Stimulated activated CD8-positive, alpha-beta memory T cell treated with anti-CD3 and anti-CD28 coated beads, Interleukin-15, amount 100 ng/mL, for 4 hours (primary cell): Measurements from ENCODE around the gene GRIN2C.

Experiments used
- DNase-seq, 2 donors: peaks; one replicate each; pipeline ENCODE4 v3.0.0-alpha.2; 2020; ENCODE audit warnings: low read depth in 2 of 2

Gene GRIN2C

DNA sequence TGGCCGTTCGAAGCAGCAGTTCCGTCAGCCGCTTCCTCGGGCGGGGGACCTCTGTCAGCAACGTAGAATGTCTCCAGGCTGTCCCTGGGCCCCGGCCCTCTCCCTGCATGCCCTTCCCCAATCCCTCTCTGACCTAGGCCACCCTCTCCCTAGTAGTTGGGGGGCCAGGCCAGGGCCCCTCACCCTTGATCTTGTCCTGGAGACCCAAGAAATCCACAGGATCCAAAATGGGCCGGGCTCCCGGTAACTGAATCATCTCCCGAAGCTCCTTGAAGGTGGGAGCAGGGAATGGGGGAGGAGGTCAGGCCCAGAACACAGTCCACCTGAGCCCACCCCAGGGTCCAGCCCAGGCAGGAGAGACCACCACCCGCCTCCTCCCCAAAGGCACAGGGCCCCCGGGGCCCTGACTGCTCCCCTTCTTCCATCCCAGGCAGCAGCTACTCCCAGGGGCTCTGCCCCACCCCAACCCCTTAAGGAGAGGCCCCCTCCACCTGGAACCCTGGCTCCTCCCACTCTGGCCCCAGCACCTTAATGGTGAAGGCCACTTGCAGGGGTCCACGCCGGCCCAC, 4.7 kb upstream of the GRIN2C start:
- DNase-seq: no peak

DNA sequence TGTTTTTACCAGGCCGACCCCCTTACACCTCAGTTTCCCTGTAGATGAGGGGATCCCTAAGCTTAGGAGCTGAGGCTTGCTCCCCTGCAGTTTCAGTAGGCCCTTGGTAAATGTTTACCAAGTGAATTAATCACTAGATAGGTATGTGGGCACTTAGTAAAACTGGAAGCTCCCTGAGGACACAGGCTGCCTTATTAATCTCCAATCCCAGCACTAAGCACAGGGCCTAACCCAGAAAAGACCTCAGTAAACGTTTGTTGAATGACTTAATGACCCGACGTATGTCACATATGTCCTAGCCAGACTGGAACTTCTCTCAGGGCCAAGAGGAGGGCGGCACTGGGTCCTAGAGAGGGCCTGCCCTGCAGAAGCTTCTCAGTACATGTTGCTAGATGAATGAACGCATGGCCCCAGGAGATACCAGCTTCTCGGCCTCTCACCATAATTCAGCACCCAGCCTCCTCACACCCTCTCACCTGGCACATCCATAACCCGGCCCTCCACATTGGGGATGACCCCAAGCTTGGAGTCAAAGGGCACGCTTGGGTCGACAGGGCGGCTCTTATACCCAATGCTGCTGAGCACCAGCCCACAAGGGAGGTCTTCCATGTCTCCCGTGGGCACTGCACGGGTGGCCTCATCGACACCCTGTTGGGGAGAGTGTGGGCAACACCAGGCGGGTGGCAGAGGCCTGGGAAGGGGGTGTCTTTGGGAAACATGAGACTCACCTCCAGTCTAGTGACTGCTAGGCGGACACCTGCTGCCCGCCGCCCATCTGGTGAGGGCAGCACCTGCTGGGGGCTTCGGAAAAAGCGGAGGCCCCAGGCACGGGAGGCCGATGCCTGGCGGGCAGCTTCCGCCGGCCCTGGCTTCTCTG, 4.0 kb upstream of the GRIN2C start:
- no peak for DNase-seq

DNA sequence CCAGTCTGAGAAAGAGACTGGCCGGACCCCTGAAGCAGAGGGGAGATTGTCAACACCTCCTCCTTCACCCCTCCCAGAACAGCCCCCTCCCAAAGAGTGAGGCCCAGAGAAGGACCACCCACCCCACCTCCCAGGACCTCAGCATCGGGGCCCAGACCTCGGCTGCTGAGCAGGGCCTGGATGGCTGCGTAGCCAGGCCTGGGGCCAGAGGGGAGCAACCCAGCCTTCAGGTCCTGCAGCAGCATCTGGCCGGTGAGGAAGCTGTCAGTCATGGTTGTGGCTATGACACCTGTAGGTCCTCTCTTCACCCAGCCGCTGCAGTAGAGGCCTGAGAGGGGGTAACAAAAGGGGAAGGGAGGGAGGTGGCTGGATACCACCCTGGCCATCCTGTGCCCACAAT, 3.2 kb upstream of the GRIN2C start:
- DNase-seq: no peak

DNA sequence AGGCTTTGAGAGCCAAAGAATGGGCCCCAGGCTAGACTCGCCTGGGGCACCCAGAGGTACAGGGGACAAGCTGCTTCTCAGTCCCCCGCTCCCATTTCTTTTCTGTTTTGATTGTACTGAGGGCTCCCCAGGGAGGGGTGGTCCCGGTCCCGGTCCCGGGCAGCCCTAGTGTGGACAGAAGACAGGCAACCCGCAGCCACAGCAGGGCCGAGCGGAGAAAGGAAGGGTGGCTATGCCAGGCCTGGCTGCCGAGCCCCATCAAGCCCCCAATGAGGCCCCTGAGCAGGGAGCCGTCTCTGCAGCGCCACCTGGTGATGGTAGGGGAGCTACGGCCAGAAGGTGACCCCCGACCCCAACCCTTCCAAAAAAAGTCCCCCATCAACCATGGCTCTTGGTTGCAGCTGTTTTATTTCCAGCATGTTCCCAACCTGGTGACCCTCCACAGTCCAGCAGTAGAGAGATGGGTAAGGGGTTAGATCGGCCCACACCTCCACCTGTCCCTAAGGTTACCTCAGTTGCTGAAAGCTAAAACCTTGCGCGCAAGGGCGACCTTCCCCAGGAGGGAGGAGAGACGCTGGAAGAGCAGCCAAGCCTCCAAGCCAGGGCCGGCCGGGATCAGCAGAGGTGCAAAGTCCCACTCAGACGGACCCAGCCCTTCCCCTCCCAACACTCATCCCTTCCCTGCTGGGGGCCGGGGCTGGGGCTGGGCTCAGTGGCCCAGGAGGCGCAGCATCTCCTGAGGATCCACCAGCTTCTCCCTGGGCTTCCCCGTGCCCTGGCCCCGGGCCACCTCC, 2.6 kb upstream of the GRIN2C start:
- peak; percentile 22 to 41 for DNase-seq

DNA sequence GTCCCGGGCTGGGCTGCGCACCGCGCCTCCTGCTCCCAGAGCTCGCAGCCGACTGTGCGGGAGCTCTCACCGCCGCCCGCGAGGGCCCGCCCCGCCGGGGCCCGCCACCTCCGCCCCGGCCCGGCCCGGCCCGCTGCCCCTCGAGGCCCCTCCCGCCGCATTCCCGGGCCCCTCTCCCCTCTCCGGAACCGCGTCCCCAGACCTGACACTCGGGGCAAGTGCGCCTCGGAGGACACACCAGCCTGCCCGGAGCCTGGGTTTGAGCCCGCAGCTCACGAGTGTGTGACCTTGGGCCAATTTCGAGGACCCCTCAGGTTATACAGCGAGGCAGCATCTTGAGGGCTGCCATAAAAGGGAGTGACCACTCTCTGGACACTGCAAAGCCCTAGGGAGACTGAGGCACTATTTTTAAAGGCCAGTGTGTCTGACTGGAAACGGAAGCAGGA, 2.0 kb upstream of the GRIN2C start:
- DNase-seq: no peak

DNA sequence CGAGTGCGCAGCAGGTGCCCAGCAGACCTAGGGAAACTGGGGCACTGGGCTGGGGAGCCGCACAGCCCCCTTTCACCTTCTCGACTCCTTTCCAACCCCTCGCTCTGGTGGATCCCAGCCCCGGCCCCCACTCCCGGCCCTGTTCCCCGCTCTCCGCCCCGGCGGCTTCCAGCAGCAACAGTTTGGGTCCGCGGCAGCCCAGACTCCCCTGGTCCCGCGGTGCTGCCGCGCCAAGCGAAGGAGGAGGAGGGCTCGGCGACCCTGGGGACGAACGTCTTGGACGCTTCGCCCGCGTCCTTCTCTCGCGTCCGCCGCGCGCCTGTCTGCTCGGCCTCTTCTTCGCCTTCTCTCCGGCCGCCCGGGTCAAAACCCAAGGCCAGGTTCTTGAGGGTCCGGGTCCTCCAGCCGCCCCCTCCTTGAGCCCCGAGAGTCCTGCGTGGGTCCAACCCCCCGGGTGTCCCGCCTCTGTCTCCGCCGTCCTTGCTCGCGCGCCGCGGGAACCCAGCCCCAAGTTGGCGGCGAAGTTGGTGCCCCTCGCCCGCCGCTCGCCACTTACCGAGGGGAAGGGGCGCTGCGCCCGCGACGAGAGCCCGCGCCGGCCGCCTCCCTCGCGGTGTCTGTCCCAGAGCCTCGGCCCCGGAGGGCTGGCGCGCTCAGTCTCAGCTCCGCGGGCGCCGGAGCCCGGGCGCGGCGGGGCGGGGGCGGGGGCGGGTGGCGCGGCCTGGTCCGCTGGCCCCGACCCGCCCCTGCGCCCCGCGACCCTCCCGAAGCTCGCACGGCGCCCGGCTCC, 1.4 kb upstream of the GRIN2C start:
- no peak for DNase-seq

DNA sequence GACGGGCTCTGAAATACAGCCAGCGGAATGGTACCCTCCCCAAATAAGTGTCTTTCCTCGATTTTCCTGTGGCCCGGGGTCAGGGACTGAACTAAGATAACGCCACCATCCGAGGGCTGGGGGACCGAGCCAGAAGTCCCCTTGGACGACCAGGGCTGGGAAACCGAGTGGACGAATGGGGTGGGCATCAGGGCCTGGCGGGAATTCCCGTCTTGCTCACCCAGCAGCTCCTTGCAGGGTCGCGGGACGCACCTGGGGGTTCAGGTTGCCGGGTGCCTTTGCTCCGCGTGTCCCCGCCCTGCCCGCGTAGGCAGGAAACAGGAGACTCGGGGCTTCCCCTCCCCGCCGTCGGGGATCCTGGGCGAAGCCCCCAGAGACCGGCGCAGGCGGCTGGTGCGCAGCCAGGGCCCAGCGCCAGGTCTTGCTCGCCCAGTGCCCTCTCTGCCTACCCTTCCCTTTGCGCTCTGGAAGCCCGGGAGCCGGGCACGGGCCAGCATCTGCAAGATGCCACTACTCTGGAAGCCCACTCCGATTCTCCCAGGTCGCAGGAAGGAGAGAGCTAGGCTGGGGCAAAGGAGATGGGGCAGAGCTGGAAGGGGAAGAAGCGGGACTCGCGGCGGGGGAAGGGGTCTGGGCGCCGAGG, 665 bp upstream of the GRIN2C start:
- no peak for DNase-seq

DNA sequence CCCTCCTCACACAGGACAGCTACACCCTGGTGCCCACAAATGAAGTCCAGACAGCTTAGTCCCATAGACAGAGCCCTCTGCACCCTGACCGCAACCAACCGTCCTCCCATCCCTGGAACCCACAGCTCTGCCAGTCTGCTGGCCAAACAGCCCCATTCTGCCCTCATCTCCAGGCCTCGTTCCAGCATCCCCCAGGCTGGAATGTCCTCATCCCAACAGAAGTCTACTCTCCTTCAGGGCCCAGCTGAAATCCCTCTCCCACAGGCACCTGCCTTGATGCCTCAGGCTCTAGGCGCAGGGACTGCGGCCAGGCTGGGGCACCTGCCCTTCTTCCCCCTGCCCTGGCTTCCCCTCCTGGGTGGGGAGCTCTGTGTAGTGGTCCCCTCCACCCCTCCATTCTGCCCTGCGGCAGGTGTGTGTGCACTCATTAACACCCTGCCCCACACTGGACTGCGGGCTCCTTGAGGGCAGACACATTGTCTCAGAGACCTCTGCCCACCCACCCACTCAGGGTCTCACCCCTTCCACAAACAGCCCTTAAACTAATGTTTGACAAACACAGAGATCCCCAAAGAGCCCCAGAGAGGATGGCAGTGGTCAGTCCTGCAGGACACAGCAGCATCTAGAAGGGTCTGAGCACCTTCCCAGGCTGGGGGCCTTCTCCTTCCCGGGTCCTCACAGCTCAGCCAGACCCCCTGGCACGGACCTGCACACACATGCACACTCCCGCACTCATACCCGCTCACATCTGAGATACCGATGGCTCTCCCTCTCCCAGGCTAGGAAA, 820 bp downstream of the GRIN2C start:
- no peak for DNase-seq

DNA sequence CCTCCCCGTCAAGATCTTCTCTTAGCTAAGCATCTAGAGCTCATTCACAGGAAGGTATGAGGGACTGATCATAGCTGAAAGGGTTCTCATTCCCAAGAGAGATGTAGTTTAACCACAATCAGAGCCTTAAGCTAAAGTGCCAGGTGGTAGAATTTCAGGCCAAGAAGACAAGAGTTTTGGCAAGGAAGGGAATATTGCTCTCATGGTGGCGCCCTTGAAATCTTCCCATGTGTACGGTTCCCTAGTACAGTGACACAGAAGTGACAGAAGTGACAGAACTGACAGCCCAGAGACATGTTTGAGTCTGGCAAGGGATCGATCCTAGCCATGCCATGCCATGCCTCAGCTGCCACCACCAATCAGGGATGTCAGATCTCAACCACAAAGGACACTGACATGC, 2.5 kb downstream of the GRIN2C start:
- DNase-seq: no peak

DNA sequence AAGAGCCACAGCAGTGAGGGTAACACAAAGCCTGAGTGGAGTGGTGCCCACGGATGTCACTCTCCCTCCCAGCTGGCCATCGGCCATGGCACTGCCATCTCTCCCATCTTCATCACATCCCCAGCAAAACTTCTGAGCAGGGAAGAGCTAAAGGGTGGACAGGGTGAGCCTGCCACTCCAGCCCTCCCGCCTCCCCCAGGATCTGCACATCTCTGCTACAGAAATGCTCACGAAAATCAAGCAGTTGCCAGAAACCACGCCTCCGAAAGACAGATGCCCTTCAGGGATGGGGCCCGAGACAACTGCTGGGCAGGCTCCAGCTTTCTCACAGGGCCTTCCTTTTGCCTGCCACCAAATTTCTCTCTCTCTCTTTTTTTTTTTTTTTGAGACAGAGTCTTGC, 3.6 kb downstream of the GRIN2C start:
- DNase-seq: no peak

DNA sequence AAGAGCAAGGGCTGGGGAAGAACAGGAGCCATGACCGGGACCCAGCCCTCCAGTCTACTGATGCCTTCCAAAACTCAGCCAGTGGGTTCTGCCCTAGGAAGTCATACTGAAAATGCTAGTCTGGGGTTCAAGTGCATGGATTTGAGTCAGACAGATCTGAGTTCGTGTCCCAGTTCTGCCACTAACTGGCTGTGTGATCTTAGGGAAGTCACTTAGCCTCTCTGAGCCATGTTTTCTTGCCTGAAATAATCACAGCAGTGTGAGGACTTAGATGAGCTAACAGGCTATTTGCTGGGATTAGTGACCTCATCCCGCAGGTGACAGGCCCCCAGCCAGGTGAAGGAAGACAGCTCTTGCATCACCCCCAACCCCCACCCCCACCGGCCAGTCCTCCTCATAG, 4.4 kb downstream of the GRIN2C start:
- no peak for DNase-seq

DNA sequence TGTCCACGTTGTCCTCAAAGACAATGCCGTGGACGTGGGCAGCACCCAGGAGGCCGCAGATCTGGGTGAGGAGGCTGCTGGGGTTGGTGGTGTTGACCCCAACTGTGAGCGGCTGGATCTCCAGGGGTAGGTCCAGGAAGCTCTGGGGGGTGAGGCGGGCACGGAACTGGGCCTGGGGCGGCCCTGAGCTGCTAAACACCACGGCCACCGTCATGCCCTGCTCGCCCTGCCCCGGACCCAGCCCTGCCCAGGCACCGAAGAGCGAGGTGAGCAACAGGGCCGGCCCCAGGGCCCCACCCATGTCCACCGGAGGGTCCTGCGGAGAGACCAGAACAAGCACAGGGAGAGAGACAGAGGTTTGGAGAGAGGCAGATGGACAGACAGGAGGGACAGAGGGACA, 4.9 kb downstream of the GRIN2C start:
- no peak for DNase-seq

DNA sequence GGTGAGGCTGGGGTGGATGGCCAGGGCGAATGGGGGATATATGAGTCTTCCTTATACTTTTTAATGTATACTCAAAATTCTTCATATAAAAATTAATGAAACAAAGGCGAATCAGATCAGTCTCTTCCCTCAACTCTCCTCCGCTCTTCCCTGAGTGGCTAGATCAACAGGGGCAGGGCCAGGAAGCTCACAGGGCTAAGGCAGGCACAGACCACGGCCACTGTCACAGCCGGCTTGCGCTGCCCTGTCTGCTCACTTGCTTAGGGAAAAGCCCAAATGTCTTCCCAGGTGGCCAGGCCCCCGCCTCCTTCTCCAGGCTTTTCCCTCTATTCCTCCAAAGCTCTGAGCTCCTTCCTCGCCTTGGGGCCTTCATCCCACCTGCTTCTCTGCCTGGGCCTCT, 6.0 kb downstream of the GRIN2C start:
- no peak for DNase-seq

DNA sequence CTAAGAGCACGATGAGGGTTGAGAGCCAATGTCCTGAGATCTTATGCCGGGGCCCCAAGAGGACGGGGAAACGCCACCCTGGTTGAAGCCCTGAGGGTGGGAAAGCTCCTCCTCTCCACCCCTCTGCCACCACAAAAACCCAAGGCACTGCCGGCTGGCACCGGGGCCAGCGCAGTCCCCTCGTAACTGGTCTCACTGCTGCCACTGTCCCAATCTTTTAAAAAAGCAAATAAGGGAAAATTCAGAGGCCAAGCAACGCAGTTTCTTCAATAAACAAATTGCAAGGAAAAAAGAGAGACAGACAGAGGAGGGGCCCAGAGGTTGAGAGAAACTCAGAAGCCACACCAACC, 6.7 kb downstream of the GRIN2C start:
- no peak for DNase-seq

DNA sequence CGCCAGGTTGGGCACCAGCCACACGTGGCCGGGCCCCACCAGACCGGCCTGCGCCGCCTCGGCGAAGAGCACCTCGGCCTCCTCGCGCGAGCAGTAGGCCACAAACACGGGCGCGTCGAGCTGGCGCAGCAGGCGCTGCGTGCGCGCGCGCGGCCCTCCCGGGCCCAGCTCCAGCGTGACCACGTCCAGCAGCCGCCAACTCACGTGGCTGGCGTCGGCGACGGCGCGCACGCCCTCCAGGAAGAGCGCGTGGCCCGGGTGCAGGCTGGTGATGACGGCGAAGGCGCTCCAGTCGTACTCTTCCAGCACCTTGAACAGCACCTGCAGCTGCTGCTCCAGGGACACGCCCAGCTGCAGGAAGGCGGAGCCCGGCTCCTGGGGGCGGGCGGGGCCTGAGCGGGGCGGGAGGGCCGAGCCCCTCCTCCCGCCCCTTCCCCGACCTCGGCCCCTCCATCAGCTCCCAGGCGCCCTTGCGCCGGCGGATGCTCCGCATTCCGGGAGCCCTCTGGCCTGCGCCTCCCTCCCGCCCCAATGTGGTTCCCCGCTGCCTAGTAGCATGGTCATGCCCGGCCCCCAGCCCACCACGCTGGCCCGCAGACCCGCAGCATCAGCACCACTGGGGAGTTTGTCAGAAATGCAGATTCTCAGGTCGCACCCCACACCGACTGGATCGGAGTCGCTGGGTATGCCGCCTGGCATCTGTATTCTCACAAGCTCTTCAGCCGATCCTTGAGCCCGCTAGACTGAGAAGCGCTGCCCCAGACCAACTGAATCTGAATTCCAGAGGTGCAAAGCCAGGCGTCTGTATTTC, 7.2 kb downstream of the GRIN2C start:
- DNase-seq: no peak

DNA sequence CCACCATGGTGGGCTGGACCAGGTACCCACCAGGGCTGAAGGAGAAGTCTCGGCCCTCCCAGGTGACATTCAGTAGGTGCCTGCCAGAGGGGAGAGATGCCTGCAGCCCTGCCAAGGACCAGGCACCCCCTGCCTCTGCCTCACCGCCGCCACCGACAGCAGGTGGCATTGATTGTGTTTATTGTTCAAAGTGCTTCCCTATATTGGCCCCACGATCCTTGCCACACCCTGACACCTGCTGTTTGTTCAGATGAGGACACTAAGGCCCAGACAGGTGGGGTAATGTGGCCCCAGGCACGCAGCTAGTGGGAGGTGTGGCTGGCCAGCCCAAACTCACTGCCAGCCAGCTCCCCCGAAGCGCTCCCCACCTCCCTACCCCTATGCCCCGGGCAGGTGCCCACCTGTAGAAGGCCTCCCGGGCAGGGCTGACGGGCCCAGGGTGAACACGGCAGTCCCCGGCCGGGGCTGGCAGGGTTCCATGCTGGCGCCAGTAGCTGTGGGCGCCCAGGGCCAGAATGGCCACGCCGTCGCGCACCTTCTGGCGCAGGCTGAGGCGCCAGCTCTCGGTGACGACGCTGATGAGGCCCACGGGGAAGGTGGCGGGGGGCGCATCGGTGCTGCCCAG, 8.0 kb downstream of the GRIN2C start:
- no peak for DNase-seq

DNA sequence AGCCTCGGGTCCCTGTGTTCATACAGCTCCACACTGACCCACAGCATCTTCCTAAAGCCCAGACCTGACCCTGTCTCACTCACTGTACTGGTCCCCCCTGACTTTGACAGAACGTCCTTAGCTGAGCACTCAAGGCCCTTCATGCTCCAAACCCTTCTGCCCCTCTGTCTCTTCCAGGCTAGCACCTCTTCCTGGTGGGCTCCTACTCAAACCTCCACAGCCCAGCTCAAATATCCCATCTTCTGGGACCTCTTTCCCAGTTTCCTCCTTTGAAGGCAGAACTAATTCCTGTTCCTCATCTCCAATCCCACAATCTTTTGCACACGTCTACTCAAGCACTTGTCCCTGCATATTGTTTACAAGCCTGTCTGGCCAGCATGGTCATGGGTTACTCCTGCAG, 8.8 kb downstream of the GRIN2C start:
- DNase-seq: no peak

DNA sequence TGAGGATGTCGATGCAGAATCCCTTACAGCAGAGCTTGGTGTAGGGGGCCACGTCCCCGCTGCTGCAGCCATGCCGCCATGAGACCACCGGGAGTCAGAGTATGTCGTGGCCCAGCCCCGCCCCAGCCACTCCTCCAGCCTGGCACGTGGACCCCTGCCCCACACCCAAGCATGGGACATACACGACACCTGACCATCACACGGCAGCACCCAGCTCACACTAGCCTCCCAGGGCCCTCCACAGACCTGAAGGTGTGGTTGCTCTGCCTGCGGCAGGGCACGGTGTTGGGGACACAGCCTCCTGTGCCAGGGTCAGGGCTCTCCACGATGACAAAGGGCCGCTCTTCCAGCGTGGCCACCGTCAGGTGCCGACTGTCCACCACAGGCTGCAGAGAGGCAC, 9.4 kb downstream of the GRIN2C start:
- no peak for DNase-seq

DNA sequence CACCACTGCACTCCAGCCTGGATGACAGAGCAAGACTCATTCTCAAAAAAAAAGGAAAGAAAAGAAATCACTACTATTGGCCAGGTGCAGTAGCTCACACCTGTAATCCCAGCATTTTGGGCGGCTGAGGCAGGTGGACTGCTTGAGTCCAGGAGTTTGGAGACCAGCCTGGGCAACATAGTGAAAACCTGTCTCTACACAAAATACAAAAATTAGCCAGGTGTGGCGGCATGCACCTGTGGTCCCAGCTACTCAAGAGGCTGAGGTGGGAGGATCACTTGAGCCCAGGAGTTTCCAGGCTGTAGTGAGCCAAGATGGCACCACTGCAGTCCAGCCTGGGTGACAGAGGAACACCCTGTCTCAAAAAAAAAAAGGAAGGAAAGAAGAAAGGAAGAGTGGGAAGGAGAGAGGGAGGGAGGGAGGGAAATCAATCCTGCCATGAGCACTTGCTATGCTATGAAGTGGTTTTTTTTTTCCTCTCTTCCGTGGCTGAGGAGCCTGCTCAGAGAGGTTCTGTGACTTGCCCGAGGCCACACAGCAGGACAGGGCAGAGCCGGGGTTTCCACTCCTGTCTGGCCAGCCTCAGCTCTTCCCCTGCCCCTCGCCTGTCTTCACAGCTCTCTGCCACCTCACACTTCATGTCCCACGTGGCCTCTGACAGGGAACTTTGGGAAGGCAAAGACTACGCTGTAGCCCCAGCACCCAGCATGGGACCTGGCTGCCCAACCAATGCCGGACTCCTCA, 10.9 kb downstream of the GRIN2C start:
- no peak for DNase-seq
